HG03457 (cell line): Measurements from ENCODE around the gene LRRC27.

Experiments
- ATAC-seq: cut with Tn5 transposase; IDR thresholded peaks from one replicate; pipeline ENCODE4 v1.9.1; 2021; ENCODE audit warnings: moderate number of reproducible peaks; ENCODE audit not compliant: unreplicated experiment

Gene LRRC27

DNA sequence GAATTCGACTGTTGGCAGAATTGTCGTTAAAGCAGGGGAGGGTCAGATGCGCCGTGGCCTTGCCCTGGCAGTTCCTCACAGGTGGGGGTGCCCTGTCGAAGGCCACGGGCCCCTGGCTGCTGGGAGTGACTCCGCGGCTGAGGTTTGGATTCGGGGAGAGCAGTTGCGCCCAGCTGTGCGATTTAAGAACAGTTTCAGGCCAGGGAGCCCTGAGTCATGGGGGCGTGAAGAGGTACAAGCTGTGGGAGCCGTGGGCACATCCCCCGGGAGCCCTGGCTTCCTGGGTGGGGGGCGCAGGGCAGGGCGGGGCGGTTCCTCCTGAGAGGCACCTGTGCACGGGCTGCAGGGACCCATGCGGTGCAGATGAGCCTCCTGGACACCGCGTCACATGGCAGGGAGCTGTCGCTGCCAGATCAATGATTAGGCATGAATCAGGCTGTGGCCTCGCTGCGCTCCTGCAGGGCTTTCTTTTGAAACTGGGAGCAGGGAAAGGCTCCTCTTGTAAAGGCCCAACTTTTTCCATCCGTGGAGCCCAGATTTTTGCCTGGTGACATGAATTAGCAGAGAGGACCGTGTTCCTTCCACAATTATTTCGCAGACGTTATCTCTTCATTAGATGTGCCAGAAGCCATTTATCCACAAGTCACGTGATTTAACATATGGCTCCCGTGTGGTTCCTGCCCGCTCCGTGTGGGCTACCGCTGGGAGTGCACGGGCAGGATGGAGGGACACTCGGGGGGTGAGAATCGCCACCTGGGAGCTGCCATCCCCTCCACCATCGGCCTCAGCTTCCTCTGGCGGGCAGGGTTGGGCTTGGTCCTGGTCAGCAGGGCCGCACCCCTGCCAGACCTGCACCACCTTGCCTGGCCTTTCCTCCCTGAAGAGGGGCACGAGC lies 65.9 kb downstream of the LRRC27 start:
- ATAC-seq = no peak

- no peak for ATAC-seq
These were observed 66.6 kb downstream of the LRRC27 start for GRCh38 chr10:132398566-132398991.

DNA sequence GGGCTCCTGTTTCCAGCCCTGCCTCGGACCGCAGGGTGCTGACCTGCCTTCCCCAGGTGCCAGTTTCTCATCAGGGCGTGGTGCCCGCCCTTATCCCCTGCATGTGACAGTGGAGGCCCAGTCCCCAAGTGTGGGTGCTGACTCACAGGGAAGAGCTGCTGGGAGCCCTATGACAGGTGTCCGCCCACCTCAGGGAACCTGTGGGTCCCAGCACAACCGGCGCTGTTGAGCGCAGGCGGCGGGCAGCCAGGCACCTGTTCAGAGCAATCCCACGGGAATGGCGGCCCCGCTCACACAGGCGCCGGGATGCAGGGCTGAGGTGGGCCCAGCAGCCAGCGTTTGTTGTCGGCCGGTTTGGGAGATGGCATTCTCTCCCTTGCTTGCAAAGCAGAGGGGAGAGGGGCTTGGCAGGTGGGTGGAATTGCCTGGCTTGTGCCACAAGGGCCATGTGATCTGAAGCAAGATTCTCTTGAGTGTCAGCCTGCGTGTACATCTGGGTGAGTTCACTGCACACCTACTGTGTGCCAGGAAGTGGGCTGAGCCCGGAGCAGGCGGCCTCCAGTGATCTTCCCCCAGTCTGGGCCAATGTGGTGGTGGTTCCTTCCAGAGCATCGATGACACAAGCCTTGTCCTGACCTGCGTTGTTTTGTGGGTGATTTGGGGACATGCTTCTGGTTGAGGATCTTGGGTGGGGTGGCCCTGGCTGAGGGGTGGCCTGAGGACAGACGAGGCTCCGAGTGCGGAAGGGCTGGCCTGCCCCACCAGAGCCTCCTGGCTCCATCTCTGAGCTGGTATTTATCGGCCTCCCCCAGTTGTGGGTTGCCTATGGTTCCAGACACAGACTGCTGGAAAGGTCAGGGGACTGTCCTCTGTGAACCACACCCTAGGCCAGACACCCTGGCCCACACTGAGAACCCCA lies 67.4 kb downstream of the LRRC27 start:
- ATAC-seq = no peak

- ATAC-seq = no peak
These were observed 68.1 kb downstream of the LRRC27 start for GRCh38 chr10:132400041-132400546.

DNA sequence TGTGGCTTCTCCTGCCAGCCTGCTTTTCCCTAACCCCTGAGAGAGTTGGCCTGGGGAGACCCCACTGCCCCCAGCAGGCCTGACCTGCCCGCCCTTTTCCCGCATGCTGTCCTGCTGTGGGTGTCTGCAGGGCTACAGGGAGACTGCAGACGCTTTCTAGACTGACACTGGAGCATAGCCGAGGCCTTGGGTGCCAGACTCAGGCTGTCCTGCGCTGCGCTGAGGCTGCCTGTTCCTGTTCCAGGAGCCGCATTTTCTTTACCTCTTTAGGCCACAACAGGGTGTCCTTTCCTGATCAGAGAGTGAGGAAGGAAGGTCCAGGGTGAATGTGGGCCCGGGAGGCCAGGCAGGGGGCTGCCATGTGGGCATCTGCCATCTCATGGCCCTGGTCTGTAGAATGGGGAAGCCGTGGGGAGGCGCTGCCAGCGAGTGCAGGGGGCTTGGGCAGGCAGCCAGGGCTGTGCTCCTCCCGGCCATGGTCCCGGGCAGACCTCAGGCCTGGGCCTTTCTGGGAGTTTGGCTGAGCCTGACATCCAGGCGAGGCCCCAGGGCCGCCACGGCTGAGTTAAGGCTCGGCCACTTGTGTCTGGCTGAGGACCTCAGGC lies 68.7 kb downstream of the LRRC27 start:
- no peak for ATAC-seq

- no peak for ATAC-seq
These were observed 69.6 kb downstream of the LRRC27 start for GRCh38 chr10:132401401-132402118.

DNA sequence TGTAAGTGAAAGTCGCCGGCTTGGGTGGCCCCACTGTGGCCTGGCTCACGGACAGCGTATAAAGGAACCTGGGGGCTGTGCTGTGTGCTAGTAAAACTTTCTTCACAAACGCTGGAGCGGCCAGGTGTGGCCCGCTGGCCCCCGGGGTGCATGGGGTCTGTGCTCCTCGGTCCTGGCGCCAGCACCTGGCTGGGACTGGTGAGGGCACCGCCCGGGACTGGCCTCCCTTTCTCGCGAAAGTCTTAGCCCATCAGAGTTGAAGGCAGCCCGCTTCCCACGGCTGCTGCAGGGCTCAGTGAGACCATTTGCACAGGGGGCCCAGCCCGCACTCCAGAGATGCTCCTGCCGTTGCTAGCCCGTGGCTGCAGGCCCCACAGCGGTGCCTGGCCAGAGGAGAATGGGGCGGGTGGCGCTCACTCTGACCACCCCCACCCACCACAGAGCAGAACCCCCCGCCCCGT lies 70.8 kb downstream of the LRRC27 start:
- no peak for ATAC-seq

GRCh38 chr10:132403511-132404168 lies 71.6 kb downstream of the LRRC27 start:
- no peak for ATAC-seq

GRCh38 chr10:132404169-132404880 lies 72.3 kb downstream of the LRRC27 start:
- ATAC-seq = no peak

DNA sequence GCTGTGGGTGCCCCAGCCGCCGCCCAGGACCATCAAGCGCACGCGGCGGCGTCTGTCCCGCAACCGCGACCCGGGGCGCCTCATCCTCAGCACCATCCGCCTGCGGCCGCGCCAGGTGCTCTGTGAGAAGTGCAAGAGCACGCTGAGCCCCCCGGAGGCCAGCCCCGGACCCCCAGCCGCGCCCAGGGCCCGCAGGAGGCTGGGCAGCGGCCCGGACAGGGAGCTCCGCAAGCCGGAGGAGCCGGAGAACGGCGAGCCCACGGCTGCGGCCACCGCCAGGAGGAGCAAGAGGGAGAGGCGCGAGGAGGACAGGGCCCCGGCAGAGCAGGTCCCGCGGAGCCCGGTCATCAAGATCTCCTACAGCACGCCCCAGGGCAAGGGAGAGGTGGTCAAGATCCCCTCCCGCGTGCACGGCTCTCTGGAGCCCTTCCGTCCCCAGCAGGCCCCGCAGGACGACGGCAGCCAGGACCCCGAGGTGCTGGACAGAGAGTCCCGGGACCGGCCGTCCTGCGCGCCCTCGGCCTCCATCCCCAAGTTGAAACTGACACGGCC lies 73.0 kb downstream of the LRRC27 start:
- ATAC-seq = no peak

DNA sequence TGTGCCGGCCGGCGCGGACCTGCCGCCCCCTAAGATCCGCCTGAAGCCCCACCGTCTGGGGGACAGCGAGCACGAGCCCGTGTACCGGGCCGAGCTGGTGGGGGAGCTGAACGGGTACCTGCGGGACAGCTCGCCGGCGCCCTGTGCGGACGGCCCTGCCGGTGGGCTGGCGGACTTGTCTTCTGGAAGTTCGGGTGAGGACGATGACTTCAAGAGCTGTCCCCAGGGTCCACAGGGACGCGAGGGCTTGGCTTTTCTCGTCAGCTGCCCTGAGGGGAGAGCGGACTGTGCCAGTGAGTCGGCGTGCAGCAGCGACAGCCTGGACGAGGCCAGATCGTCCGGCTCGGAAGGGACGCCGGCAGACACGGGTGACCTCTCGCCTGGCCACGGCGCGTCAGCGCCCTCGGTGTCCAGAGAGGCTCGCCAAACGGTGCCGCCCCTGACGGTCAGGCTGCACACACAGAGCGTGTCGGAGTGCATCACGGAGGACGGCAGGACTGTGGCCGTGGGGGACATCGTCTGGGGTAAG lies 73.5 kb downstream of the LRRC27 start:
- ATAC-seq = no peak

DNA sequence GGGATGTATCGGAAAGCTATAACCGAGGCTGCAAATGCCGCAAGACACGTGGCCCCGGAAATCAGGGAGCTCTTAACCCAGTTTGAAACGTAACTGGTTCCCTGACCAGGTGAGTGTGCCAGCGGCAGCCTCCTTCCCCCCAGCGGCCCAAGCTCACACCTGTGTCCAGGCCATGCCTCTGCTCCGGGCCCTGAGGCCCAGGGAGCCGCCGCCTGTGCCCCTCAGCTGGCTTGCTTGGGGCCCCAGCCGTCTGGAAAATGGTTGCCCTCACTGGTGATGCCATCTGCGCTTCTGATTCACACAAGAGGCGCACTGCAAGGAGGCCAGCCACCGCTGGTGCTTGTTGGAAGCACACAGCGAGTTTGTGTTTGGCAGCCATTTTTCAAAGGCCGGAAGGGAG lies 74.2 kb downstream of the LRRC27 start:
- ATAC-seq = no peak

- ATAC-seq = no peak
These were observed 74.8 kb downstream of the LRRC27 start for GRCh38 chr10:132406750-132407149.

GRCh38 chr10:132407243-132407746 lies 75.3 kb downstream of the LRRC27 start:
- no peak for ATAC-seq

DNA sequence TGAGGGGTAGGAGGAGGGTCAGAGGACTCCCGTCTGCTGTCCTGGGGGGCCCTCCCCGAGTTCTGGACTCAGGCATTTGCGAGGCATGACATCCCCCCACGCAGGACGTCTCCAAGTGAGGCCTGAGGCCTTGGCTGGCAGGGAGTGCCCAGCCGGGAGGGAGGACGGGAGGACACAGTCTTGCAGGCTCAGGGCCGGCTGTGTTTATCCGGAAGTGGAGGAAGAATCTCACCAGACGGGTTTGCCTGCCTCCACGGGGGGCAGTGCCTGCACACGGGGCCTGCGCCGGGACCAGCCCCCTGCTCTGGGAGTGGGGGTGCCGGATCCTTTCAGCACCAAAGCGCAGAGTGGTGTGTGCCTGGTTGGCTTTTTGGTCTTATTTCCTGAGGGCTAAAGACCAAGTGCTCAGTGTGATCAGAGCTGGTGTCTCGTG lies 75.9 kb downstream of the LRRC27 start:
- ATAC-seq = no peak

GRCh38 chr10:132408367-132408781 lies 76.4 kb downstream of the LRRC27 start:
- no peak for ATAC-seq

- no peak for ATAC-seq
These were observed 77.1 kb downstream of the LRRC27 start for GRCh38 chr10:132408823-132409666.

DNA sequence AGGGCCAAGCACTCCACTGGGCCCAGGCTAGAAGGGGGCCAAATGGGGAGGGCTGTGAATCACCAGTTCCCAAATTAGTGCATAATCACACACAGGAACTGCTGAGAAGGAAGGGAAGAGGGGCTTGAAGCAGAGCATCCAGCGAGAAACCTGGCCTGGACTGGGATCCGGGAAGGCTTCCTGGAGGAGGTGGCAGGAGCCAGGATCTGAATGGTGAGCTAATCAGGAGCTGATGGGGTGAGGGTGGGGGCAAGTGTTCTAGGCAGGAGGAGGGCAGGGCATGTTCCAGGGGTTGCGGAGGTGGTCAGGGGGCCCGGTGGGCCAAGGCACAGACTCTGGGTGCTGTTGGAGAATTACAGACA lies 77.7 kb downstream of the LRRC27 start:
- ATAC-seq = no peak
